ENCODE measurements around the gene TEPSIN. TPM values are rescaled to one million over a fixed set of nuclear protein-coding genes. Genes with fewer than 3 reads are reported as not detected.

Gene TEPSIN
- total RNA-seq, 4 donors from 2014 or later, result 16.7 to 42.9 (median 23.3) TPM

- intact Hi-C loops (cut with DNase I), result no loop called here
- peaks cover 0 to 28% (median 0%) of the 10 kb centered on the region in 4 donors for H3K27me3 ChIP-seq
- 90% methylated on average over 2 of the region's 26 CpGs; no CpG with 5 or more reads in 1 of the 2 donors for WGBS, 2 donors
- TF ChIP-seq, protein P1, sequence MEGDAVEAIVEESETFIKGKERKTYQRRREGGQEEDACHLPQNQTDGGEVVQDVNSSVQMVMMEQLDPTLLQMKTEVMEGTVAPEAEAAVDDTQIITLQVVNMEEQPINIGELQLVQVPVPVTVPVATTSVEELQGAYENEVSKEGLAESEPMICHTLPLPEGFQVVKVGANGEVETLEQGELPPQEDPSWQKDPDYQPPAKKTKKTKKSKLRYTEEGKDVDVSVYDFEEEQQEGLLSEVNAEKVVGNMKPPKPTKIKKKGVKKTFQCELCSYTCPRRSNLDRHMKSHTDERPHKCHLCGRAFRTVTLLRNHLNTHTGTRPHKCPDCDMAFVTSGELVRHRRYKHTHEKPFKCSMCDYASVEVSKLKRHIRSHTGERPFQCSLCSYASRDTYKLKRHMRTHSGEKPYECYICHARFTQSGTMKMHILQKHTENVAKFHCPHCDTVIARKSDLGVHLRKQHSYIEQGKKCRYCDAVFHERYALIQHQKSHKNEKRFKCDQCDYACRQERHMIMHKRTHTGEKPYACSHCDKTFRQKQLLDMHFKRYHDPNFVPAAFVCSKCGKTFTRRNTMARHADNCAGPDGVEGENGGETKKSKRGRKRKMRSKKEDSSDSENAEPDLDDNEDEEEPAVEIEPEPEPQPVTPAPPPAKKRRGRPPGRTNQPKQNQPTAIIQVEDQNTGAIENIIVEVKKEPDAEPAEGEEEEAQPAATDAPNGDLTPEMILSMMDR (IDR thresholded peaks at IDR 0.05), result no peak
- TF ChIP-seq POLR2A (IDR thresholded peaks at IDR 0.05), result no peak
- H3K4me1 ChIP-seq, result peaks cover 0 to 5% (median 0%) of the 10 kb centered on the region in 3 donors
- peaks cover 0 to 25% (median 0%) of the 10 kb centered on the region in 3 donors for H3K36me3 ChIP-seq
- H3K4me3 ChIP-seq, result no peak overlapping the region
- no peak for DNase-seq
- no peaks in the 10 kb centered on the region for H3K9me3 ChIP-seq
- no peak overlapping the region for H3K27ac ChIP-seq
These were observed 51.0 kb downstream of the TEPSIN start for GRCh38 chr17:81187586-81188490.

DNA sequence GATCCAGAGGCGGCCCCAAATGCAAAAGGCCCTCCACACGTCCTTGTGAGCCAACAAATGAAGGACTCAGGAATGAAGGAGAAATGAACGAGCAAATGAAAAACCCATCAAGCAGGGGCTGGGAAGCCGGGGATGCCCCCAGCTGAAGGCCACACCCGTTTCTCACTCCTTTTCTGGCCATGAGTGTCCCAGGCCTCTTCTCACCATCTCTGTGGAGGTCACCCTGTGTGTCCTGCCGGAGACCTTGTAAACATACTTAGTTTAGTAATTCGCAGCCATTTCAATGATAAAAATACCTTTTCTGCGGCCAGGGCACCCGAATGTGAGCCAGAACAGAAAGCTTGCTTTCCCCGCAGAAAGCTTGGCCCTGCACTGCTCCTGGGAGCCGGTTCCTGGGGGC, 51.7 kb downstream of the TEPSIN start:
- DNase-seq, result no peak
- H3K9me3 ChIP-seq, result no peaks in the 10 kb centered on the region
- no peaks in the 10 kb centered on the region for H3K4me1 ChIP-seq
- H3K27ac ChIP-seq, result no peak overlapping the region
- H3K36me3 ChIP-seq, result peaks cover 0 to 25% (median 0%) of the 10 kb centered on the region in 3 donors
- WGBS, 2 donors, result 79 to 87% methylated on average over 7 to 9 of the region's 11 CpGs
- TF ChIP-seq, protein P1 (IDR thresholded peaks at IDR 0.05), result no peak
- TF ChIP-seq POLR2A (IDR thresholded peaks at IDR 0.05), result no peak
- H3K4me3 ChIP-seq, result no peak overlapping the region
- H3K27me3 ChIP-seq, result peaks cover 0 to 36% (median 0%) of the 10 kb centered on the region in 4 donors
- intact Hi-C loops (cut with DNase I), result no loop called here

DNA sequence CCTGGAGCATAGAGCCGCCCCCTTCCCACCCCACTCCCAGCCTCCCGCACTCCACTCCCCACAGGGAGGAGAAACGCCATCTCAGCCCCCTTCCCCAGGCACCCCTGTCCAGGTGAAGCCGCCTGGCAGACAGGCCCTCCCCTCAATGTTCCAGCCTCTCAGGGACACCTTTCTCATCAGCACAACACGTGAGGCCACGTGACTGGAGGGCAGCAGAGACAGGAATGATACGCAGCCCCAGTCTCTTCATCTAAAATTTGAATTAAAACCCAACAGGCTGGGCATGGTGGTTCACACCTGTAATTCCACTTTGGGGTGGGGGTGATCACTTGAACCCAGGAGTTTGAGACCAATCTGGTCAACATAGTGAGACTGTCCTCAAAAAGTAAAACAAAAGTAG, 52.7 kb downstream of the TEPSIN start:
- TF ChIP-seq POLR2A (IDR thresholded peaks at IDR 0.05), result no peak
- TF ChIP-seq, protein P1 (IDR thresholded peaks at IDR 0.05), result no peak
- Histone ChIP-seq H3K4me3 (no peak overlapping the region), H3K9me3 (no peaks in the 10 kb centered on the region), H3K36me3 (peaks cover 0 to 21% (median 0%) of the 10 kb centered on the region in 3 donors), H3K4me1 (no peaks in the 10 kb centered on the region), H3K27me3 (peaks cover 0 to 45% (median 0%) of the 10 kb centered on the region in 4 donors), H3K27ac (no peak overlapping the region)
- DNase-seq, result no peak
- WGBS, 2 donors, result 66% methylated on average over 5 of the region's 7 CpGs; no CpG with 5 or more reads in 1 of the 2 donors
- intact Hi-C loops (cut with DNase I), result no loop called here

DNA sequence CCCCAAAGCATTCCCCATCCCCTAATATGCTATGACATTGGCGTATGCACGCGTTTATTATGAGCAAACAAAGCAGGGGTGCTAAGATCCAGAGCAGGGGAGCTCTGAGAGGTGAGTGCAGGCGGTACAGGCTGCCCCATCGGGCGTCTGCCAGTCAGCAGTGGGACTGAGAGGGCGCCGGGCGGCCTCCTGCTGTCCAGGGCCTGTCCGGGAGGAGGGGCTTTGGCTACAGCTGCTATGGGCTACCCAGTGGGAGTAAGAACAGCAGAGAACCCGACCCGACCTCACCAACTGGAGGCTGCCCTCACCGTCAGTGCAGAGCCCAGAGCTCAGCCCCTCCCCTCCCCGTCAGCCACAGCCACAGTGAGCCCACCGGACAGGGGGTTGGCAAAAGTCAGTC, 54.3 kb downstream of the TEPSIN start:
- intact Hi-C loops (cut with DNase I), result no loop called here
- no peaks in the 10 kb centered on the region for H3K9me3 ChIP-seq
- H3K4me1 ChIP-seq, result no peaks in the 10 kb centered on the region
- peaks cover 0 to 60% (median 0%) of the 10 kb centered on the region in 4 donors for H3K27me3 ChIP-seq
- DNase-seq, result no peak
- WGBS, 2 donors, result 20 to 30% methylated on average over 1 to 2 of the region's 15 CpGs
- no peak overlapping the region for H3K4me3 ChIP-seq
- no peak for TF ChIP-seq POLR2A (IDR thresholded peaks at IDR 0.05)
- TF ChIP-seq, protein P1 (IDR thresholded peaks at IDR 0.05), result no peak
- H3K36me3 ChIP-seq, result peaks cover 0 to 4% (median 0%) of the 10 kb centered on the region in 3 donors
- H3K27ac ChIP-seq, result no peak overlapping the region

DNA sequence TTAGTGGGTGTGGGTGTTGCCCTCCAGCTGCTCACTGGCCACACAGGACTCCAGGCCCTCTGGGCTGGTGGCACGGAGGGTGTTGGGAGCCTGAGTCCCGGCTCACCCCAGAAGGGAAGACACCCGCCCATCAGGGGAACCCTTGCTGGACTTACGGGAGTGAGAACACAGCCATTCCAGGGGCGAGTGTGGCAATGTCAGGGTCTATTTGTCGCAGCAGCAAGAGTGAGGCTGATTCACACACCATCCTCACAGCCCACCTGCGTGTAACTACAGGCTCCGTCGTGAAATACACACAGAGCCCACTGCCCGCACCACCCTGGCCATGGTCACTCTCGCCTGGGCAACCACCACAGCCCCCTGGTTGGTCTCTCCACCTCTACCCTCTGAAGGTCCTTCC, 55.0 kb downstream of the TEPSIN start:
- intact Hi-C loops (cut with DNase I), result no loop called here
- Histone ChIP-seq H3K27ac (no peak overlapping the region), H3K4me3 (no peak overlapping the region), H3K4me1 (no peaks in the 10 kb centered on the region), H3K9me3 (no peaks in the 10 kb centered on the region), H3K36me3 (no peaks in the 10 kb centered on the region), H3K27me3 (peaks cover 0 to 65% (median 0%) of the 10 kb centered on the region in 4 donors)
- TF ChIP-seq, protein P1 (IDR thresholded peaks at IDR 0.05), result no peak
- TF ChIP-seq POLR2A (IDR thresholded peaks at IDR 0.05), result no peak
- 76 to 82% methylated on average over 4 to 5 of the region's 11 CpGs for WGBS, 2 donors
- no peak for DNase-seq

All from esophagus squamous epithelium (tissue), 5 donors.